GM18499 (cell line): ENCODE results near the gene CNPY2.
"Not testable (repeated sequence)": the region's sequence is repeated elsewhere in the genome, so short reads cannot be mapped to it uniquely, and the experiment has no call there.

Experiments used
- ATAC-seq: cut with Tn5 transposase; IDR thresholded peaks from one replicate; pipeline ENCODE4 v1.9.1; 2021; ENCODE audit warnings: moderate number of reproducible peaks; ENCODE audit not compliant: insufficient read depth, unreplicated experiment

CNPY2 gene

GRCh38 chr12:56299308-56299852 is 16.4 kb downstream of the CNPY2 start:
- peak; percentile 3 for ATAC-seq

GRCh38 chr12:56298828-56299227 is 17.0 kb downstream of the CNPY2 start:
- ATAC-seq: no peak

GRCh38 chr12:56297400-56297799 is 18.4 kb downstream of the CNPY2 start:
- no peak for ATAC-seq

- ATAC-seq: no peak
Observed at GRCh38 chr12:56296295-56296694, 19.5 kb downstream of the CNPY2 start.

GRCh38 chr12:56293795-56294194 is 22.0 kb downstream of the CNPY2 start:
- no peak for ATAC-seq

- ATAC-seq: no peak
Observed at GRCh38 chr12:56288705-56289387, 26.9 kb downstream of the CNPY2 start.

GRCh38 chr12:56286044-56286830 is 29.6 kb downstream of the CNPY2 start:
- no peak for ATAC-seq

- not testable (repeated sequence) for ATAC-seq
Observed at GRCh38 chr12:56284263-56284662, 31.5 kb downstream of the CNPY2 start.

GRCh38 chr12:56282579-56282978 is 33.2 kb downstream of the CNPY2 start:
- no peak for ATAC-seq

GRCh38 chr12:56282030-56282429 is 33.8 kb downstream of the CNPY2 start:
- no peak for ATAC-seq

GRCh38 chr12:56280849-56281248 is 34.9 kb downstream of the CNPY2 start:
- no peak for ATAC-seq

- ATAC-seq: no peak
Observed at GRCh38 chr12:56278905-56279304, 36.9 kb downstream of the CNPY2 start.

- ATAC-seq: no peak
Observed at GRCh38 chr12:56274299-56274698, 41.5 kb downstream of the CNPY2 start.

- ATAC-seq: not testable (repeated sequence)
Observed at GRCh38 chr12:56272468-56272867, 43.3 kb downstream of the CNPY2 start.

- no peak for ATAC-seq
Observed at GRCh38 chr12:56271031-56271430, 44.8 kb downstream of the CNPY2 start.

GRCh38 chr12:56267443-56268071 is 48.2 kb downstream of the CNPY2 start:
- ATAC-seq: no peak

- ATAC-seq: no peak
Observed at GRCh38 chr12:56266693-56267442, 48.9 kb downstream of the CNPY2 start, which contains the start of gene COQ10A. COQ10A (plus strand) TSS chr12:56266942; CDS start chr12:56267119, 177 bp downstream.

GRCh38 chr12:56266068-56266692 is 49.6 kb downstream of the CNPY2 start:
- not testable (repeated sequence) for ATAC-seq

- not testable (repeated sequence) for ATAC-seq
Observed at GRCh38 chr12:56262955-56263354, 52.8 kb downstream of the CNPY2 start.
